Type B pancreatic cell (in vitro differentiated cells): ENCODE measurements around the gene FRMPD1. TPM values are rescaled to one million over a fixed set of nuclear protein-coding genes. Genes with fewer than 3 reads are reported as not detected.

Experiments used
- DNase-seq: peaks from one replicate; pipeline ENCODE4 v3.0.0; 2021; ENCODE audit warnings: mixed read lengths; ENCODE audit not compliant: unreplicated experiment; ENCODE audit errors: extremely low spot score
- H3K27ac Mint-ChIP-seq: 2 replicates; pipeline ENCODE4 v1.8.0; 2021; ENCODE audit warnings: mild to moderate bottlenecking, mixed read lengths
- H3K27me3 Mint-ChIP-seq: 2 replicates; pipeline ENCODE4 v1.8.0; 2021; ENCODE audit warnings: mixed read lengths
- H3K36me3 Mint-ChIP-seq: 2 replicates; pipeline ENCODE4 v1.8.0; 2021; ENCODE audit warnings: mixed read lengths
- H3K4me1 Mint-ChIP-seq: one replicate; pipeline ENCODE4 v1.8.0; 2021; ENCODE audit warnings: mixed read lengths; ENCODE audit not compliant: unreplicated experiment
- H3K4me3 Mint-ChIP-seq: 2 replicates; pipeline ENCODE4 v1.8.0; 2021; ENCODE audit warnings: mild to moderate bottlenecking, mixed read lengths
- H3K9me3 Mint-ChIP-seq: 2 replicates; pipeline ENCODE4 v1.8.0; 2021; ENCODE audit warnings: mixed read lengths
- total RNA-seq: library from RNA; stranded (reverse); gene quantifications from 2 replicates; pipeline ENCODE4 v1.2.1, GENCODE V29; 2021; ENCODE audit warnings: low replicate concordance
- TF ChIP-seq, protein P1 (sequence below): fragments of 200-600 bp; sonication (generic); conservative IDR thresholded peaks from 2 replicates; pipeline ENCODE4 v1.5.0; 2021; ENCODE audit warnings: antibody characterized with exemption, mild to moderate bottlenecking

FRMPD1 gene
- total RNA-seq, 1 donor from 2014 or later: 0.82 TPM

DNA sequence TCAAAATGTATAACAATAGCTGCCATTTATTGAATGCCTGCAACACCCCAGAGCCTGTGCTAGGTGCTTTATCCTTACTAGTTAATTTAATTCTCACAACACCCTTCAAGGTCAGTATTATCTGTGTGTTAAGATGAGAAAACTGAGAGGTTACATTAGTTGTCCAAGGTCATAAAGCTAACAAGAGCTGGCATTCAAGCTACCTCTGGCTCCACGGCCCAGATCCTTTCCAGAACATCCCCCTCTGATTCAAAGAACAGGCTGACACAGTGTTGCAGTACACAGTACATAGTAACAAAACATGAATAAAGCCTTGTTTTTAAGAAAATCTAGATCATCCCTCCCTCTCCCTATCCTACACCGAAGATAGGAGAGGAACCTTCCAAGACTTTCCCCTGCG is 9.4 kb upstream of the FRMPD1 start:
- Mint-ChIP-seq H3K4me1 (no peaks in the 10 kb centered on the region), H3K36me3 (no peaks in the 10 kb centered on the region), H3K4me3 (no peak overlapping the region), H3K27ac (no peak overlapping the region), H3K27me3 (peaks cover 29% of the 10 kb centered on the region), H3K9me3 (no peaks in the 10 kb centered on the region)
- TF ChIP-seq, protein P1, sequence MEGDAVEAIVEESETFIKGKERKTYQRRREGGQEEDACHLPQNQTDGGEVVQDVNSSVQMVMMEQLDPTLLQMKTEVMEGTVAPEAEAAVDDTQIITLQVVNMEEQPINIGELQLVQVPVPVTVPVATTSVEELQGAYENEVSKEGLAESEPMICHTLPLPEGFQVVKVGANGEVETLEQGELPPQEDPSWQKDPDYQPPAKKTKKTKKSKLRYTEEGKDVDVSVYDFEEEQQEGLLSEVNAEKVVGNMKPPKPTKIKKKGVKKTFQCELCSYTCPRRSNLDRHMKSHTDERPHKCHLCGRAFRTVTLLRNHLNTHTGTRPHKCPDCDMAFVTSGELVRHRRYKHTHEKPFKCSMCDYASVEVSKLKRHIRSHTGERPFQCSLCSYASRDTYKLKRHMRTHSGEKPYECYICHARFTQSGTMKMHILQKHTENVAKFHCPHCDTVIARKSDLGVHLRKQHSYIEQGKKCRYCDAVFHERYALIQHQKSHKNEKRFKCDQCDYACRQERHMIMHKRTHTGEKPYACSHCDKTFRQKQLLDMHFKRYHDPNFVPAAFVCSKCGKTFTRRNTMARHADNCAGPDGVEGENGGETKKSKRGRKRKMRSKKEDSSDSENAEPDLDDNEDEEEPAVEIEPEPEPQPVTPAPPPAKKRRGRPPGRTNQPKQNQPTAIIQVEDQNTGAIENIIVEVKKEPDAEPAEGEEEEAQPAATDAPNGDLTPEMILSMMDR: no peak
- DNase-seq: no peak

GRCh38 chr9:37643214-37643613 is 7.5 kb upstream of the FRMPD1 start:
- no peaks in the 10 kb centered on the region for H3K36me3 Mint-ChIP-seq
- H3K27me3 Mint-ChIP-seq: peaks cover 47% of the 10 kb centered on the region
- H3K27ac Mint-ChIP-seq: no peak overlapping the region

DNA sequence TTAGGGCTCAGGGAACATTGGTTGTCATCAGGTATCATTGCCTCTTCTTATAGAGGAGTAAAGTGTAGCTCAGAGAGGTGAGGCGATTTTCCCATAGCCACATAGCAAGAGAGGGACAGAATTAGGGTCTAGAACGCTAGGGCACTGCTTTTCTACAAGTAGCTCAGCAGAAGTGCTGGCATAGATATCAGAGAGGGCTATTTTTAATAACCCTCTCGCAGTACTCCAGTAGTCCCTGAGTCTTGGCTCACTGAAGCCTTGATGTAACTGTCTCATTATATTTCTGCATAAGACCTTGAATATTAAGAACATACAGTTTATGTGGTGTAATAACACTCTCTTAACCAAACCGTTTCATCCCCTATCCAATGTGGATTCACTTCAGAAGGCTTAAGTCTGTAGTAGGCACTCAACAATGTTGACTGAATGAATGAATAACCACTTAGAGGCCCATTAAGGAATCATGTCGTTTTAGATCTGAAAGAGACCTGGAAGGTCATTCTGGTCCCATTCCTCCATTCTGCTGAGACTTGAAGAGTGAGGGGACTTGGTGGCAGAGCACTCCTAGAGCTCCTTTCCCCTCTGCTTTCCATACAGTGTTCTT is 4.7 kb upstream of the FRMPD1 start:
- TF ChIP-seq, protein P1: no peak
- Mint-ChIP-seq H3K4me3 (no peak overlapping the region), H3K4me1 (peaks cover 4% of the 10 kb centered on the region), H3K27ac (no peak overlapping the region), H3K9me3 (no peaks in the 10 kb centered on the region), H3K27me3 (peaks cover 68% of the 10 kb centered on the region), H3K36me3 (no peaks in the 10 kb centered on the region)
- no peak for DNase-seq

More at GRCh38 chr9:37643214-37643613, 7.5 kb upstream of the FRMPD1 start:
- Mint-ChIP-seq H3K9me3 (no peaks in the 10 kb centered on the region), H3K4me1 (no peaks in the 10 kb centered on the region), H3K4me3 (no peak overlapping the region)
- DNase-seq: no peak
- TF ChIP-seq, protein P1: no peak

GRCh38 chr9:37650299-37650872 is 368 bp upstream of the FRMPD1 start:
- peaks cover 90% of the 10 kb centered on the region for H3K27me3 Mint-ChIP-seq
- H3K36me3 Mint-ChIP-seq: no peaks in the 10 kb centered on the region
- no peak overlapping the region for H3K27ac Mint-ChIP-seq
- TF ChIP-seq, protein P1: no peak
- DNase-seq: no peak
- H3K4me1 Mint-ChIP-seq: peaks cover 4% of the 10 kb centered on the region
- H3K4me3 Mint-ChIP-seq: peak overlapping the region; percentile 82
- no peaks in the 10 kb centered on the region for H3K9me3 Mint-ChIP-seq

GRCh38 chr9:37652261-37652660 is 1.5 kb downstream of the FRMPD1 start:
- Mint-ChIP-seq H3K36me3 (no peaks in the 10 kb centered on the region), H3K27ac (no peak overlapping the region), H3K9me3 (no peaks in the 10 kb centered on the region), H3K27me3 (peaks cover 88% of the 10 kb centered on the region), H3K4me3 (peak overlapping the region; percentile 42), H3K4me1 (peaks cover 4% of the 10 kb centered on the region)
- TF ChIP-seq, protein P1: no peak
- no peak for DNase-seq
